Measurements from ENCODE around the gene CLASP1. TPM values are rescaled to one million over a fixed set of nuclear protein-coding genes. Genes with fewer than 3 reads are reported as not detected.
A peak's percentile ranks its signal among the peaks of the same experiment; 100 is the strongest.

The CLASP1 gene
- total and polyA plus RNA-seq, 2 of the 8 experiments (the other 6 are each of a cell fraction or from before 2014, with no cell fraction given) = 7.3 to 53.9 TPM

DNA sequence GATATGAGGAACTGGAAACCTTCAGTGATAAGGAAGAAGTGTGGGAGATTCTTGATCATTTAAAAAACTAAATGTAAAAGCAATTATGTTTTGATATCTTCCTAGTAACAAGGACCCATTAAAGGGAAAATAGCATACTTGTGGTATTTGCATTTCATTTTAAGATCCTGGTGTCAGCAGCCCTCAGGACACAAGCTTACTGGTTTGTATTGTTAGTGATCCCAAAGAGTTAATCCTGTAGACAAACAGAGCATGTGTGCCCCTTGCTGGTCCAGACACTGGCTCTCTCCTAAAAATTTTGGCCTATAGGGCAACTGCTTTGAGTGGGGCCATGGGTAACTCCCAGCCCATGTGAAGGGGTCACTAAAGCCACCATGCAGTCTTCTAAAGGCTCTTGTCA is 263.2 kb downstream of the CLASP1 start:
- Histone ChIP-seq H4K91ac (replicated peaks; ENCODE audit: insufficient read length, low read length) (no peak overlapping the region), H3K23me2 (ENCODE audit: low read depth, low read length) (no peaks in the 10 kb centered on the region), H2BK15ac (ENCODE audit: low read length) (no peak overlapping the region), H3K27ac (ENCODE audit: low read depth, low read length) (no peak overlapping the region), H3K4ac (replicated peaks; ENCODE audit: insufficient read length, low read depth, low read length) (no peak overlapping the region), H3K14ac (ENCODE audit: insufficient read length) (no peak overlapping the region), H2BK20ac (ENCODE audit: low read length) (no peak overlapping the region), H3K56ac (replicated peaks; ENCODE audit: insufficient read length, low read depth, low read length) (no peak overlapping the region), H2BK120ac (replicated peaks; ENCODE audit: low read depth, low read length) (no peak overlapping the region), H3K4me2 (ENCODE audit: insufficient read depth in 1 of 2, low read depth in 2 of 2, low read length in 2 of 2) (no peak overlapping the region), H3K18ac (ENCODE audit: extremely low read depth, low read length) (no peak overlapping the region), H3K4me3 (ENCODE audit: extremely low read depth in 1 of 4, insufficient read depth in 2 of 4, low read depth in 3 of 4, low read length in 4 of 4) (no peak overlapping the region), H3K9ac (replicated peaks in 1 of 4; ENCODE audit: extremely low read depth in 1 of 4, low read depth in 3 of 4, low read length in 3 of 4) (peak overlapping the region in 1 of 4 experiments; percentile 8; a peak in 1 of 7 replicates), H3K4me1 (replicated peaks in 1 of 4; ENCODE audit: control insufficient read depth in 3 of 4, insufficient read depth in 4 of 4, low read length in 3 of 4) (no peaks in the 10 kb centered on the region), H3K36me3 (ENCODE audit: control insufficient read depth in 2 of 4, insufficient read depth in 4 of 4, low read length in 3 of 4) (peaks cover 4 to 23% (median 15%) of the 10 kb centered on the region in 4 experiments; a peak in 6 of 8 replicates), H4K8ac (ENCODE audit: extremely low read depth, insufficient read depth, low read length) (no peak overlapping the region), H3K9me3 (ENCODE audit: insufficient read depth in 2 of 2, low read depth in 1 of 2, low read length in 1 of 2) (no peaks in the 10 kb centered on the region), H3K27me3 (replicated peaks in 1 of 4; ENCODE audit: control insufficient read depth in 3 of 4, extremely low read depth in 1 of 4, insufficient read depth in 3 of 4, low read length in 3 of 4) (no peaks in the 10 kb centered on the region), H3K79me1 (ENCODE audit: low read depth, low read length) (no peaks in the 10 kb centered on the region), H2BK5ac (ENCODE audit: low read depth, low read length) (no peak overlapping the region), H4K20me1 (replicated peaks in 1 of 2; ENCODE audit: control insufficient read depth in 1 of 2, insufficient read depth in 2 of 2, low read length in 2 of 2) (peaks cover 3 to 5% of the 10 kb centered on the region in 2 experiments), H4K5ac (ENCODE audit: insufficient read length, low read depth, low read length) (no peak overlapping the region), H2AK5ac (ENCODE audit: low read depth, low read length) (no peak overlapping the region), H3K79me2 (ENCODE audit: control insufficient read depth in 1 of 2, insufficient read depth in 2 of 2, low read length in 2 of 2) (no peaks in the 10 kb centered on the region), H2BK12ac (ENCODE audit: low read depth, low read length) (no peak overlapping the region), H3K23ac (ENCODE audit: insufficient read length) (no peak overlapping the region), H2AFZ (ENCODE audit: low read length) (no peak overlapping the region)
- FAIRE-seq = no peak
- POLR2A ChIA-PET (ENCODE audit: partially characterized antibody) = interaction anchor here (1.3 kb wide), 1 partner anchor 9 kb away, joined by 3 read pairs; no protein-coding TSS in a partner anchor
- no peak for TF ChIP-seq SP4 (IDR thresholded peaks at IDR 0.05; ENCODE audit: low read length)
- TF ChIP-seq RFX5 (IDR thresholded peaks at IDR 0.05; ENCODE audit: borderline replicate concordance, low read depth, low read length) = no peak
- CTCF ChIA-PET (ENCODE audit: partially characterized antibody) = no interaction called here
- DNase-seq (ENCODE audit: low read depth in 1 of 2, low spot score in 2 of 2) = no peak

All from H1 (cell line).